ENCODE measurements around the gene PMEPA1. TPM values are rescaled to one million over a fixed set of nuclear protein-coding genes. Genes with fewer than 3 reads are reported as not detected.

The PMEPA1 gene
- total and polyA plus RNA-seq, 2 donors, result 1.0 to 5.1 TPM

- peaks cover 0 to 3% of the 10 kb centered on the region in 2 donors for H3K9me3 ChIP-seq (ENCODE audit: control insufficient read depth in 2 of 2, insufficient read depth in 1 of 2, low read length in 1 of 2)
- 96% methylated on average over 14 of the region's 14 CpGs for WGBS
- H3K36me3 ChIP-seq (ENCODE audit: control insufficient read depth in 2 of 2, insufficient read depth in 2 of 2, low read length in 1 of 2), result peaks cover 0 to 3% of the 10 kb centered on the region in 2 donors
- no peaks in the 10 kb centered on the region for H3K4me1 ChIP-seq (ENCODE audit: control insufficient read depth in 2 of 2, insufficient read depth in 2 of 2, low read length in 2 of 2)
- H3K27ac ChIP-seq (ENCODE audit: low read depth in 1 of 2, low read length in 1 of 2), result no peak overlapping the region
- H3K4me3 ChIP-seq (ENCODE audit: low read length in 2 of 2), result no peak overlapping the region
- DNase-seq (ENCODE audit: low read depth in 6 of 9, low spot score in 9 of 9), result no peak
- H3K27me3 ChIP-seq (ENCODE audit: control insufficient read depth in 2 of 2, insufficient read depth in 1 of 2, low read length in 1 of 2), result peaks cover 6 to 7% of the 10 kb centered on the region in 2 donors
Measured at GRCh38 chr20:57649617-57650015, 60.2 kb downstream of the PMEPA1 start.

GRCh38 chr20:57648878-57649616 lies 60.8 kb downstream of the PMEPA1 start:
- no peak overlapping the region for H3K27ac ChIP-seq (ENCODE audit: low read depth in 1 of 2, low read length in 1 of 2)
- H3K36me3 ChIP-seq (ENCODE audit: control insufficient read depth in 2 of 2, insufficient read depth in 2 of 2, low read length in 1 of 2), result peaks cover 0 to 3% of the 10 kb centered on the region in 2 donors
- H3K9me3 ChIP-seq (ENCODE audit: control insufficient read depth in 2 of 2, insufficient read depth in 1 of 2, low read length in 1 of 2), result peaks cover 0 to 3% of the 10 kb centered on the region in 2 donors
- WGBS, result 95% methylated on average over 15 of the region's 15 CpGs
- no peak overlapping the region for H3K4me3 ChIP-seq (ENCODE audit: low read length in 2 of 2)
- peaks cover 4 to 7% of the 10 kb centered on the region in 2 donors for H3K27me3 ChIP-seq (ENCODE audit: control insufficient read depth in 2 of 2, insufficient read depth in 1 of 2, low read length in 1 of 2)
- H3K4me1 ChIP-seq (ENCODE audit: control insufficient read depth in 2 of 2, insufficient read depth in 2 of 2, low read length in 2 of 2), result no peaks in the 10 kb centered on the region
- no peak for DNase-seq (ENCODE audit: low read depth in 6 of 9, low spot score in 9 of 9)

- no peak for DNase-seq (ENCODE audit: low read depth in 6 of 9, low spot score in 9 of 9)
- H3K27me3 ChIP-seq (ENCODE audit: control insufficient read depth in 2 of 2, insufficient read depth in 1 of 2, low read length in 1 of 2), result peaks cover 4 to 7% of the 10 kb centered on the region in 2 donors
- H3K27ac ChIP-seq (ENCODE audit: low read depth in 1 of 2, low read length in 1 of 2), result no peak overlapping the region
- H3K36me3 ChIP-seq (ENCODE audit: control insufficient read depth in 2 of 2, insufficient read depth in 2 of 2, low read length in 1 of 2), result no peaks in the 10 kb centered on the region
- 93% methylated on average over 23 of the region's 23 CpGs for WGBS
- H3K9me3 ChIP-seq (ENCODE audit: control insufficient read depth in 2 of 2, insufficient read depth in 1 of 2, low read length in 1 of 2), result peaks cover 0 to 3% of the 10 kb centered on the region in 2 donors
- H3K4me3 ChIP-seq (ENCODE audit: low read length in 2 of 2), result no peak overlapping the region
- no peaks in the 10 kb centered on the region for H3K4me1 ChIP-seq (ENCODE audit: control insufficient read depth in 2 of 2, insufficient read depth in 2 of 2, low read length in 2 of 2)
Measured at GRCh38 chr20:57647933-57648785, 61.7 kb downstream of the PMEPA1 start.

- no peak overlapping the region for H3K27ac ChIP-seq (ENCODE audit: low read depth in 1 of 2, low read length in 1 of 2)
- 90% methylated on average over 12 of the region's 12 CpGs for WGBS
- no peak for DNase-seq (ENCODE audit: low read depth in 6 of 9, low spot score in 9 of 9)
Measured at GRCh38 chr20:57647006-57647932, 62.5 kb downstream of the PMEPA1 start.

GRCh38 chr20:57638895-57639236 lies 70.9 kb downstream of the PMEPA1 start:
- 97% methylated on average over 5 of the region's 5 CpGs for WGBS
- no peak for DNase-seq (ENCODE audit: low read depth in 6 of 9, low spot score in 9 of 9)

More at GRCh38 chr20:57647006-57647932, 62.5 kb downstream of the PMEPA1 start:
- Histone ChIP-seq H3K9me3 (ENCODE audit: control insufficient read depth in 2 of 2, insufficient read depth in 1 of 2, low read length in 1 of 2) (peaks cover 0 to 3% of the 10 kb centered on the region in 2 donors), H3K4me3 (ENCODE audit: low read length in 2 of 2) (no peak overlapping the region), H3K36me3 (ENCODE audit: control insufficient read depth in 2 of 2, insufficient read depth in 2 of 2, low read length in 1 of 2) (no peaks in the 10 kb centered on the region), H3K27me3 (ENCODE audit: control insufficient read depth in 2 of 2, insufficient read depth in 1 of 2, low read length in 1 of 2) (peaks cover 4 to 7% of the 10 kb centered on the region in 2 donors), H3K4me1 (ENCODE audit: control insufficient read depth in 2 of 2, insufficient read depth in 2 of 2, low read length in 2 of 2) (no peaks in the 10 kb centered on the region)

GRCh38 chr20:57638173-57638894 lies 71.5 kb downstream of the PMEPA1 start:
- peaks cover 5 to 10% of the 10 kb centered on the region in 2 donors for H3K4me1 ChIP-seq (ENCODE audit: control insufficient read depth in 2 of 2, insufficient read depth in 2 of 2, low read length in 2 of 2)
- 86% methylated on average over 7 of the region's 7 CpGs for WGBS
- H3K4me3 ChIP-seq (ENCODE audit: low read length in 2 of 2), result no peak overlapping the region
- H3K27ac ChIP-seq (ENCODE audit: low read depth in 1 of 2, low read length in 1 of 2), result no peak overlapping the region
- no peak for DNase-seq (ENCODE audit: low read depth in 6 of 9, low spot score in 9 of 9)
- no peaks in the 10 kb centered on the region for H3K9me3 ChIP-seq (ENCODE audit: control insufficient read depth in 2 of 2, insufficient read depth in 1 of 2, low read length in 1 of 2)
- peaks cover 8 to 13% of the 10 kb centered on the region in 2 donors for H3K27me3 ChIP-seq (ENCODE audit: control insufficient read depth in 2 of 2, insufficient read depth in 1 of 2, low read length in 1 of 2)
- no peaks in the 10 kb centered on the region for H3K36me3 ChIP-seq (ENCODE audit: control insufficient read depth in 2 of 2, insufficient read depth in 2 of 2, low read length in 1 of 2)

More at GRCh38 chr20:57638895-57639236, 70.9 kb downstream of the PMEPA1 start:
- Histone ChIP-seq H3K9me3 (ENCODE audit: control insufficient read depth in 2 of 2, insufficient read depth in 1 of 2, low read length in 1 of 2) (no peaks in the 10 kb centered on the region), H3K27ac (ENCODE audit: low read depth in 1 of 2, low read length in 1 of 2) (no peak overlapping the region), H3K36me3 (ENCODE audit: control insufficient read depth in 2 of 2, insufficient read depth in 2 of 2, low read length in 1 of 2) (no peaks in the 10 kb centered on the region), H3K4me3 (ENCODE audit: low read length in 2 of 2) (no peak overlapping the region), H3K4me1 (ENCODE audit: control insufficient read depth in 2 of 2, insufficient read depth in 2 of 2, low read length in 2 of 2) (peaks cover 5 to 8% of the 10 kb centered on the region in 2 donors), H3K27me3 (ENCODE audit: control insufficient read depth in 2 of 2, insufficient read depth in 1 of 2, low read length in 1 of 2) (peaks cover 8 to 13% of the 10 kb centered on the region in 2 donors)

- Histone ChIP-seq H3K27me3 (ENCODE audit: control insufficient read depth in 2 of 2, insufficient read depth in 1 of 2, low read length in 1 of 2) (peaks cover 27 to 31% of the 10 kb centered on the region in 2 donors), H3K36me3 (ENCODE audit: control insufficient read depth in 2 of 2, insufficient read depth in 2 of 2, low read length in 1 of 2) (no peaks in the 10 kb centered on the region), H3K4me1 (ENCODE audit: control insufficient read depth in 2 of 2, insufficient read depth in 2 of 2, low read length in 2 of 2) (peaks cover 8 to 11% of the 10 kb centered on the region in 2 donors), H3K4me3 (ENCODE audit: low read length in 2 of 2) (no peak overlapping the region), H3K27ac (ENCODE audit: low read depth in 1 of 2, low read length in 1 of 2) (no peak overlapping the region), H3K9me3 (ENCODE audit: control insufficient read depth in 2 of 2, insufficient read depth in 1 of 2, low read length in 1 of 2) (no peaks in the 10 kb centered on the region)
- peak in 2 of 9 donors; percentile 46 to 75 for DNase-seq (ENCODE audit: low read depth in 6 of 9, low spot score in 9 of 9)
- 49% methylated on average over 2 of the region's 2 CpGs for WGBS
Measured at GRCh38 chr20:57633945-57634491, 75.8 kb downstream of the PMEPA1 start.

- Histone ChIP-seq H3K4me1 (ENCODE audit: control insufficient read depth in 2 of 2, insufficient read depth in 2 of 2, low read length in 2 of 2) (peaks cover 10 to 25% of the 10 kb centered on the region in 2 donors), H3K27me3 (ENCODE audit: control insufficient read depth in 2 of 2, insufficient read depth in 1 of 2, low read length in 1 of 2) (peaks cover 27% of the 10 kb centered on the region in 2 donors), H3K36me3 (ENCODE audit: control insufficient read depth in 2 of 2, insufficient read depth in 2 of 2, low read length in 1 of 2) (no peaks in the 10 kb centered on the region), H3K9me3 (ENCODE audit: control insufficient read depth in 2 of 2, insufficient read depth in 1 of 2, low read length in 1 of 2) (no peaks in the 10 kb centered on the region), H3K4me3 (ENCODE audit: low read length in 2 of 2) (no peak overlapping the region), H3K27ac (ENCODE audit: low read depth in 1 of 2, low read length in 1 of 2) (no peak overlapping the region)
- no peak for DNase-seq (ENCODE audit: low read depth in 6 of 9, low spot score in 9 of 9)
- WGBS, result 95% methylated on average over 2 of the region's 2 CpGs
Measured at GRCh38 chr20:57632286-57632685, 77.5 kb downstream of the PMEPA1 start.

All from thymus (tissue), 11 donors.